C4-2B (cell line): ENCODE data around the gene MAP6.

Experiments used
- ZFX ChIP-seq: fragments of 450-650 bp; IDR thresholded peaks from 2 replicates; pipeline ENCODE4 v1.6.1; 2017
- TF ChIP-seq, protein P1 (sequence below): fragments of 450-650 bp; conservative IDR thresholded peaks from 2 replicates; pipeline ENCODE4 v1.5.1; 2017; ENCODE audit warnings: mild to moderate bottlenecking

DNA sequence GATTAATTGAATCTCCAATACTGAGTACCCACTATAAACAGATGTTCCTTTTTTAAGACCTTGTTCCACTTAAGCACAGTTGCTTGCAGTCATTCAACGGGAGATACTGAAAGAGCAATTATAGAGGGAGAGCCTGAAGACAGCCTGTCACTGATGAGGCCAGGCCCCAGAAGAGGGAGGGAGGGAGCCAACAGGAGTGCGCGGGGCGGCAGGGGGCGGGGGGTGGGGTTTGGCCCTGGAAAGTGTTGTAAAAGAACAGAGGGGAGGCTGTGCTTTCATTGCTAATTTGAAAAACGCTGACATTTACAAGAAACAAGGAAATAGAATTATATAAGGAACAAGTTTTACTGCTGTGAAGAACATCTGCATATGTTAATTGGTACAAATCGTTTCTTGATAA lies 53.1 kb downstream of the MAP6 start:
- TF ChIP-seq ZFX, result no peak
- TF ChIP-seq, protein P1, sequence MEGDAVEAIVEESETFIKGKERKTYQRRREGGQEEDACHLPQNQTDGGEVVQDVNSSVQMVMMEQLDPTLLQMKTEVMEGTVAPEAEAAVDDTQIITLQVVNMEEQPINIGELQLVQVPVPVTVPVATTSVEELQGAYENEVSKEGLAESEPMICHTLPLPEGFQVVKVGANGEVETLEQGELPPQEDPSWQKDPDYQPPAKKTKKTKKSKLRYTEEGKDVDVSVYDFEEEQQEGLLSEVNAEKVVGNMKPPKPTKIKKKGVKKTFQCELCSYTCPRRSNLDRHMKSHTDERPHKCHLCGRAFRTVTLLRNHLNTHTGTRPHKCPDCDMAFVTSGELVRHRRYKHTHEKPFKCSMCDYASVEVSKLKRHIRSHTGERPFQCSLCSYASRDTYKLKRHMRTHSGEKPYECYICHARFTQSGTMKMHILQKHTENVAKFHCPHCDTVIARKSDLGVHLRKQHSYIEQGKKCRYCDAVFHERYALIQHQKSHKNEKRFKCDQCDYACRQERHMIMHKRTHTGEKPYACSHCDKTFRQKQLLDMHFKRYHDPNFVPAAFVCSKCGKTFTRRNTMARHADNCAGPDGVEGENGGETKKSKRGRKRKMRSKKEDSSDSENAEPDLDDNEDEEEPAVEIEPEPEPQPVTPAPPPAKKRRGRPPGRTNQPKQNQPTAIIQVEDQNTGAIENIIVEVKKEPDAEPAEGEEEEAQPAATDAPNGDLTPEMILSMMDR, result no peak
